NAMALWA (cell line): ENCODE data around the gene TBC1D2B.

Experiments
- DNase-seq: peaks from one replicate; pipeline ENCODE4 v3.0.0-alpha.2; 2015; ENCODE audit warnings: low spot score

The TBC1D2B gene

DNA sequence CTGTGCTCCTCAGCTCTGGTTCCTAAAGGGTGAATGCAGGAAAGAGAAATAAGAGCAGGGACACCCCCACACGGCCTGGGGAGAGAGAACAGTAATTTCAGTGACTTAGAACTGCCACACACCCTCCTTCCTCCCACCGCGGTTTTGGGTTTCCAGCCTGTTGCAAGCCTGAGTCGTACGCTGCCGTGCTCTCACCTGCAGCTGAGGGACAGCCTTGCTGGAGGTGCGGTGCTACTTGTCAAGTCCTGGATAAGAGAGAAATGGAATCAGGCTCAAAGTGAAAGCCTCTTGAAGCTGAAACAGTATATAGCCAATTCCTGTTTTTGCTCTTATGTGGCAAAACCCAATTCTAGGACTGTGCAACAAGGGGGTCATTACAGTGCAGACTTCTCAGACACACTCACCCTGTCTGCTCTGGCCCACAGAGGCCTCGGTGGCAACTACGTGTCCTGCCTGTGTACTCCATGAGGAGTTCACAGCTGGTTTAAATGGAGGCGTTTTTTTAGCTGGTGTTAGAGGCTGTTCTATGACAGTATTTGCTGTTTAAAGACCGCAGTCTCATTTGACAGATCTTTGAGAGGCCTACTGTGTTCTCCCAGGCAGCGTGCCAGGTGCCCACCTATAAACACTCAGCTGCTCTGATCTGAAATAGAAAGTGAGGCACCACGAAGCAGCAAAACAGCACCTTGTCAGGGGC lies 42.9 kb downstream of the TBC1D2B start:
- DNase-seq = peak; percentile 65

GRCh38 chr15:78033864-78034263 lies 43.6 kb downstream of the TBC1D2B start:
- peak; percentile 82 for DNase-seq

GRCh38 chr15:78032671-78033070 lies 44.8 kb downstream of the TBC1D2B start:
- no peak for DNase-seq

GRCh38 chr15:78024883-78025282 lies 52.6 kb downstream of the TBC1D2B start:
- DNase-seq = no peak

GRCh38 chr15:78024519-78024870 lies 53.0 kb downstream of the TBC1D2B start:
- no peak for DNase-seq

DNA sequence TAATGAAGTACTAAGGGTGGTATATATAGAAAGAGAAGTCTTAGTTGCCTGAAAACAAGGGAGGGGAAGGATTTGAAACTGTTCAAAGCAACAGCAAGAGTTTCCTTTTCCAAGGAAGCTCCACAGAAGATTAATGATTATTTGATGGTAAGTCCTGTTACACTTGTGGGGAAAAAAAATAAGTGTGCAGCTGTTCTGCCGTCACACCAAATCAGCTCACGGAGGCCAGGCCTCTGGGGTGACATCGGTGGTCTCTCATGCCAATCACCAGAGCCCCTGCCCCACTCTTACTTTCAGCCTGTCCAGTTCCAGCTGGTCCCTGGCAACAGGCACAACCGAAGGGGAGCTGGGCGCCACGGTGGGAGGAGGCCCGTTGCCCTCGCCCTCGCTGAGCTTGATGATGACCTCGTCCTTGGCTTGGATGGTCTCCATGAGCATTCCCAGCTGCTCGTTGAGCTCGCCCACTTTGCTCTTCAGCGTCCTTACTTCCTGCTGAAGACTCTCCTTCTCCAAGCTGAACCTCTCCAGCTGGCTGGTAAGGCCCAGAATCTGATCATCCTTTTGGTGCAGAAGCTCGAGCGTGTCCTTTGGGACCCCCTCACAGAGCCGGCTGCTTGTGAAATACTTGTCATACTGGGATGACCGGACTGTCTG lies 53.5 kb downstream of the TBC1D2B start:
- DNase-seq = no peak

- DNase-seq = no peak
Observed at GRCh38 chr15:78023081-78023665, 54.3 kb downstream of the TBC1D2B start.

DNA sequence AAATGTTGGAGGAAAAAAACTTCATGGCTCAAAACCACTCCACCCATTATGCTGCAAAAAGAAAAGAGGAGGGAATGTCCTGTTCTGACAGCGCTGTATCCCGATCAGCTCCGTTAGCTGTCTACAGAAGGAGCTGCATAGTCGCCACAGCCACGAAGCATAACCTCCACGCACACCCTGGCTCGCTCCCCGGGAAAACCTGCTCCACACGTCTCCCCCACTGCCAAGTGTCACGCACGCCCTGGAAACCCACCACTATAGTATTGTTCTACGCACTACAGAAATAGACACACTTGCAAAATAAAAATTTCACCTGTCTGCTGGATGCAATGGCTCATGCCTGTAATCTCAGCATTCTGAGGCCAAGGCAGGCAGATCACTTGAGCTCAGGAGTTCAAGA lies 55.8 kb downstream of the TBC1D2B start:
- no peak for DNase-seq

DNA sequence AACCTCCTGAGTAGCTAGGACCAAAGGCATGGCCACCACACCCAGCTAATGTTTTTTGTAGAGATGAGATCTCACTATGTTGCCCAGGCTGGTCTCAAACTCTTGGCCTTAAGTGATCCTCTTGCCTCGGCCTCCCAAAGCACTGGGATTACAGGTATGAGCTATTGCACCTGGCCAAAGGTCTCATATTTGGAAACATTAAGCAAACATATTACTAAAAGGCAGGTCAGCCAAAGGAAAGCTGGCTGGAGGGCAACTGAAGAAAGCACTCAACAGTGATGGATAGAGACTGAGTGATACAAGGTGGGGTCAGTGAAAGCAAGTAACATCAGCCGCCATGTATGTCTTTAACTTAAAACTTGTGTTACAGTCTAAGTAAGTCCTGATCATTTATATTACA lies 57.5 kb downstream of the TBC1D2B start:
- DNase-seq = no peak

DNA sequence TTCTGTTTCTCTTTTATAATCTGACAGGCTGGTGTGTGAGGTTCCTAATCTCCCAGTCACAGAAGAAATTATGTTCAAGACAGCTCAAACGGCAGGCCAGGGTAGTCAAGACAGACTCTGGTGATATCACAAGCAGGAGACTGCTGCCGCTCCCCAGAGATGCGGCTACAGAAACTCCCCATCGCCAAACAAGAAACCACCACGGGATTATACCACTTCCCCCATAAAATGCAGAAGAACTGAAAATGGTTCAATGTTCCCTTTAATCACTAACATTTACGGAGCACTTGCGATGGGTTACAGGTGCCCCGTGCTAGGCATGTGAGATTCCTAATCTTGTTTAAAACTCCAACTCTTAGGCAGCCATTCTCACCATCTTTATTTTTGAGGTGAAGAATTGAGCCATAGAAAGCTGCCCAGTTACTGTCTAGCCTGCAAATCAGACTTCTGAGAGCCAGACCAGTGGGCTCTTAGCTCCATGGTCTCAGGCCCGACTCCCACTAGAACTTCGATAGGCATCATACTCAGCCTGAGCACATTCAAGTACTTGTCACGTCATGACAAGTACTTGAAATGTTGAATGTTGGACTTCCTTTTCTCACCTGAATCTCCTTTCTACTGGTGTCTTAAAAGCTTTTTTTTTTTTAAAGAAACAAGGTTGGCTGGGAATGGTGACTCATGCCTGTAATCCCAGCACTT lies 58.4 kb downstream of the TBC1D2B start:
- DNase-seq = no peak

- no peak for DNase-seq
Observed at GRCh38 chr15:78018445-78018844, 59.1 kb downstream of the TBC1D2B start.

DNA sequence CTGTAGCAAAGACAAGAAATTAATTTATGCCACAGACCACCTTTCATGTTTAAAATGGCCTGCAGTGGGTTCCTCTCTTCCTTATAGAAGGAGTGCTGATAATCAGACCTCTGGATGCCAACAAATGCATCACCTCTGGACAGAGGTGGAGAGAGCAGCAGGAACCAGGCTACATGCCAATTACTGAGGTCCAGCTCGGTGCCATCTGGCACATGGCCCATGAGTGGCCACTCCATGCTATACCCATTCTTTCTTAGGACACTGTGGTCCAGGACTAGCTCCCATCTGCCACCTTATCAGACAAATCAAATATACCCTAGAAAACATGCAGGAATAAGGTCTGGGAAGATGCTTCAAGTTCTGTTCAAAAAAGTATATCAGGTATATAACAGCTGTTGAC lies 60.7 kb downstream of the TBC1D2B start:
- no peak for DNase-seq

DNA sequence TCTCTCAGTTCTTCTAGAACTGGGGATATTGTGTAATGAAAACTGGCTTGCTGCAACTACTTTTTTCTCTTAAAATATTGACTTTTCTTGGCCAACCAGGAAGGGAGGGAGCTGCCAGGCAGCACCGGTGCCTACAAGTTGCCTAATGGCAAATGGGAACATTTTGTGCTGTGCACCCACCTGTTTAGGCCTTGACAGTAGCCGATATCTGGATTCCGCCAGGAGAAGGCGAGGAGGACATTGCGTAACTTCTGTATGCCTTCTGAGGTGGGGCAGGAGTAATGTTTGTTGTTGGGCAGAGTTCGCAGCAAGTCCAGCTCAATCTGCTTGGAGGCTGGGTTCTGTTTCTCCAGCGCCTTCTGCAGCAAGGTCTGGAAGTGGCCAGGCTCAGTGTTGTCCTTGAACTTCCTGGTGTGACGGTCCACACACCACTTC lies 64.9 kb downstream of the TBC1D2B start:
- DNase-seq = no peak

- no peak for DNase-seq
Observed at GRCh38 chr15:78010067-78010466, 67.4 kb downstream of the TBC1D2B start.

- no peak for DNase-seq
Observed at GRCh38 chr15:78007964-78008886, 69.3 kb downstream of the TBC1D2B start.

DNA sequence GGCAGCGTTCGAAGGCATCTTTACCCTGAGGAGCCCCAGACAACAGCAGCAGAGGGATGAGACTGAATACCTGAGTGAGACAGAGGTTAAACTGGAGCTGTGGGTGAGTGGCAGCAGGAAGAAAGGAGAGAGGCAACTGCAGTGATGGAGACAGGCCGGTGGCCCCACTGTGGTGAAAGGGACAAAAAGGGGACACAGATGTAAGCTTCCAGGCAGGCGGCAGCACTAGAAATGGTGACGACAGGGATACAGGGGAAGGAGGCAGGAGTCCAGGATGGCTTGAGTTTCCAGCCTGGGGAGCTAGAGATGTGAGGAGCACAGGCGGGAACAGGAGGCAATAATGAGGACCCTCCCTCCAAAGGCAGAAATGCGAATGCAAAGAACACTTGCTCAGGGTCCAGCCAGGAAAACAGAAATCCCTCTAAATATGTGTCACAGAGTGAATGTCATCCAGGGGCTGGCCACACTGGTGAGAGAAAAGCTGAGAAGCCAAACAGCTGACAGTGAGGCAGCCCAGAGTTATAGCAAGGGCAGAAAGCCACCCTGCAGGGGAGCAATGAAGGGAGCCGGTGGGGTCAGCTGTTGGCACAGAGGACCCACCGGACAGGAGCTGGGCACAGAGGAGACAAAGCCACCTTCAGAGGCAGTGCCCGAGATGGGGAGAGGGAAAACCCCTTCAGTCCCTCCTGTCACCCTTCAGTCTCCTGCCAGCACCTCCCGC lies 70.1 kb downstream of the TBC1D2B start:
- no peak for DNase-seq

DNA sequence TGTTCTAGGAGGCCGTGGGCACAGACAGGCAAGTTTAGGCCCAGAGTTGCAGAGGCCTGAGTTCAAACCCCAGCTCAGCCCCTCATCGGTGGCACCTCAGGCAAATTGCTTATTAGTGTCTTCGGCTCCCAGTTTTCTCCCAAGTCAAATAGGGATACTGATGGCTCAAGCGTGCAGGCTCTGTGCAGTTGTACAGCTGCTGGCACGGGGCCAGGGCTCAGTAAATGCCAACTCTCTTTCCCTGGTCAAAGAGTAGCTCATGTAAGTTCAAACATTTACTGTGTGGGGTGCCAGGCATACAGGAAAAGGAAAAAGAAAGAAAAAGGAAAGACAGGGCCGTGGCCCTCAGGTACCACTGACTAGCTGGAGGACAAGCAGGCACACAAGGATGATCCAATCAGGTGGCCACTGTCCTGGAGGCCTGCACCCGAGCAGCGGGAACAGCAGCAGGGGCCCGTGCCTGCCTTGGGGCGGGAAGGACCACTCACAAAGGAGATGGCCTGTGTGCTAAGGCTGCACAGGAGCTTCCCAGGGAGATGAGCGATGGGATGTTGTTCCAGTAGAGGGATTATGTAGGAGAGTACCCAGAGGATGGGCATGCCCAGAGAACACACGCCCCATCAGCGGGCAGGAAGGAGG lies 70.8 kb downstream of the TBC1D2B start:
- no peak for DNase-seq

DNA sequence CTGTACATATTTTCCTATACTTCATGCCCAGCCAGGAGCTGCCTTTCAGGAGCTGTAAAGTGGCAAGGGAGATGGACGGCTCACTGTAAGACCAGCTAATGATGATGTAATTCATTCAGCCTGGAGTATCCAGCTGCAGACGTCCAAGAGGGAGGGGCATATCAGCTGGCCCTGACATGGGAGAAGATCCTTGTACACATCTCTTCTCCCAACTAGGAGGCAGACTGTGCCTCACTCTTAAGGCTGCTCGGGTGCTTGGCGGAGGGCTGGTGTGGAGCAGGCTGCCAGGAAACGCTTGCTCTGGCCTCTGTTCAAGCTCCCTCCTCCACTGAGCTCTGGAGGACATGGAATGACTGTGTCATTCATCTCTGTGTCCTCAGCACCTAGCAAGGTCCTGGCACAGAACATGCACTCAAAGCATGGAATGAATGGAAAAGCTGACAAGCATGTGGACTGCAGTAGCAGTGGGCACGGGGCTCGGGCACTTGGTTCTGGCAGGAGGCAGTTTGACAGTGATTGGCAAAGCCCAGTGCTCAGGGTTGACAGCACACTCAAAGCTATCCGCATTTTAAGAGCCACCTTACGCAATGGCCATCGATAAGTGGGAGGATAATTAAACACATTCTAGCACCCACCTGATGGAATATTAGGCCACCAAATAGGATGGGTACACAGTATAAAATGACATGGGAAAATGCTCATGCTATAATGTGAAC lies 72.4 kb downstream of the TBC1D2B start:
- no peak for DNase-seq

GRCh38 chr15:78004222-78004727 lies 73.2 kb downstream of the TBC1D2B start:
- DNase-seq = peak; percentile 37

DNA sequence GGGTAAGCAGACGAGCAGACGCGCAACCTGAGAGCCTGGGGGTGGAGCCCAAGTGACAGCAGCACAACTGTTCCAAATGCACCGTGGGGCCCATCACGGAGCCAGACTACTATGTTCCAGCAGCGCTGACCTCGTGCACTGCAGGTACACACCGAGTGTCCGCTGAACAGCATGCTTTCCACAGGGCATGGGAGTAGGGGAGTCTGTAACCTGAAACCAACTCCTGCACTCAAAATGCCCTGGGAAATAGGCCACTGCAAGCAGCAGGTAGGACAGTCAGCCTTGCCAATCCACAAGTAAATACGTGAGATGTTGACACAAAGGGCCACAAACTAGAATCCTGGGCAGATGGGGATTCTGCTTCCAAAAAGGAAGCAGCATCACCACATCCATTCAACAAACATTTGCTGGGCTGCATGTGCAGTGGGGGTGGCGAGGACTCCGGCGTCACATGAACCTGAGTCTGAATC lies 73.9 kb downstream of the TBC1D2B start:
- DNase-seq = no peak
